ENCODE measurements around the gene CALN1.

DNA sequence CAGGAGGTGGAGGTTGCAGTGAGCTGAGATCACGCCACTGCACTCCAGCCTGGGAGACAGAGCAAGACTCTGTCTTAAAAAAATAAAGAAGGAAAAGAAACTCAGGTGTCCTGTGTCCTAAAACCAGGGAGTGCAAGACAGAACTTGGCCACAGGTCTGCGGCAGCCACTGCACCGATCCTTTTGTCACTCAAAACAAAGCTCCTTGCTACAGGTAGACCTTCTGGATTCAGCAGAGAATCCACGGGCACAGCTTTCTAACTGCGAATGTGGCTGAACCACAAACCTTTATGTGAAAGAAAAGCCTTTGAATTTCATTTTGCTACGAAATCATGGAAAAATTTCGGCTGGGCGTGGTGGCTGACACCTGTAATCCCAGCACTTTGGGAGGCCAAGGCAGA lies 634.9 kb downstream of the CALN1 start:
- TF ChIP-seq, protein P1, sequence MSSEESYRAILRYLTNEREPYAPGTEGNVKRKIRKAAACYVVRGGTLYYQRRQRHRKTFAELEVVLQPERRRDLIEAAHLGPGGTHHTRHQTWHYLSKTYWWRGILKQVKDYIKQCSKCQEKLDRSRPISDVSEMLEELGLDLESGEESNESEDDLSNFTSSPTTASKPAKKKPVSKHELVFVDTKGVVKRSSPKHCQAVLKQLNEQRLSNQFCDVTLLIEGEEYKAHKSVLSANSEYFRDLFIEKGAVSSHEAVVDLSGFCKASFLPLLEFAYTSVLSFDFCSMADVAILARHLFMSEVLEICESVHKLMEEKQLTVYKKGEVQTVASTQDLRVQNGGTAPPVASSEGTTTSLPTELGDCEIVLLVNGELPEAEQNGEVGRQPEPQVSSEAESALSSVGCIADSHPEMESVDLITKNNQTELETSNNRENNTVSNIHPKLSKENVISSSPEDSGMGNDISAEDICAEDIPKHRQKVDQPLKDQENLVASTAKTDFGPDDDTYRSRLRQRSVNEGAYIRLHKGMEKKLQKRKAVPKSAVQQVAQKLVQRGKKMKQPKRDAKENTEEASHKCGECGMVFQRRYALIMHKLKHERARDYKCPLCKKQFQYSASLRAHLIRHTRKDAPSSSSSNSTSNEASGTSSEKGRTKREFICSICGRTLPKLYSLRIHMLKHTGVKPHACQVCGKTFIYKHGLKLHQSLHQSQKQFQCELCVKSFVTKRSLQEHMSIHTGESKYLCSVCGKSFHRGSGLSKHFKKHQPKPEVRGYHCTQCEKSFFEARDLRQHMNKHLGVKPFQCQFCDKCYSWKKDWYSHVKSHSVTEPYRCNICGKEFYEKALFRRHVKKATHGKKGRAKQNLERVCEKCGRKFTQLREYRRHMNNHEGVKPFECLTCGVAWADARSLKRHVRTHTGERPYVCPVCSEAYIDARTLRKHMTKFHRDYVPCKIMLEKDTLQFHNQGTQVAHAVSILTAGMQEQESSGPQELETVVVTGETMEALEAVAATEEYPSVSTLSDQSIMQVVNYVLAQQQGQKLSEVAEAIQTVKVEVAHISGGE (tag by site-specific recombination; conservative IDR thresholded peaks at IDR 0.05; ENCODE audit: low read depth), result no peak
- TF ChIP-seq, protein P2, sequence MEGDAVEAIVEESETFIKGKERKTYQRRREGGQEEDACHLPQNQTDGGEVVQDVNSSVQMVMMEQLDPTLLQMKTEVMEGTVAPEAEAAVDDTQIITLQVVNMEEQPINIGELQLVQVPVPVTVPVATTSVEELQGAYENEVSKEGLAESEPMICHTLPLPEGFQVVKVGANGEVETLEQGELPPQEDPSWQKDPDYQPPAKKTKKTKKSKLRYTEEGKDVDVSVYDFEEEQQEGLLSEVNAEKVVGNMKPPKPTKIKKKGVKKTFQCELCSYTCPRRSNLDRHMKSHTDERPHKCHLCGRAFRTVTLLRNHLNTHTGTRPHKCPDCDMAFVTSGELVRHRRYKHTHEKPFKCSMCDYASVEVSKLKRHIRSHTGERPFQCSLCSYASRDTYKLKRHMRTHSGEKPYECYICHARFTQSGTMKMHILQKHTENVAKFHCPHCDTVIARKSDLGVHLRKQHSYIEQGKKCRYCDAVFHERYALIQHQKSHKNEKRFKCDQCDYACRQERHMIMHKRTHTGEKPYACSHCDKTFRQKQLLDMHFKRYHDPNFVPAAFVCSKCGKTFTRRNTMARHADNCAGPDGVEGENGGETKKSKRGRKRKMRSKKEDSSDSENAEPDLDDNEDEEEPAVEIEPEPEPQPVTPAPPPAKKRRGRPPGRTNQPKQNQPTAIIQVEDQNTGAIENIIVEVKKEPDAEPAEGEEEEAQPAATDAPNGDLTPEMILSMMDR (tag by site-specific recombination; IDR thresholded peaks at IDR 0.05), result no peak
- no peak for TF ChIP-seq ZNF658 (tag by site-specific recombination; IDR thresholded peaks at IDR 0.05)
- no peak for TF ChIP-seq ZNF121 (tag by site-specific recombination; IDR thresholded peaks at IDR 0.05)
- TF ChIP-seq ZNF302 (tag by site-specific recombination; IDR thresholded peaks at IDR 0.05; ENCODE audit: low read depth), result no peak
- no peak for TF ChIP-seq RBAK (tag by site-specific recombination; IDR thresholded peaks at IDR 0.05)
- no peak for TF ChIP-seq ZNF549 (tag by site-specific recombination; IDR thresholded peaks at IDR 0.05)
- no peak for TF ChIP-seq ZBTB21 (tag by site-specific recombination; IDR thresholded peaks at IDR 0.05)
- no peak for TF ChIP-seq ZBTB7A (tag by site-specific recombination; IDR thresholded peaks at IDR 0.05; ENCODE audit: low read depth)
- TF ChIP-seq ELK4 (IDR thresholded peaks at IDR 0.05; ENCODE audit: borderline replicate concordance, low read depth, low read length), result no peak
- TF ChIP-seq ZIC2 (tag by site-specific recombination; IDR thresholded peaks at IDR 0.05), result no peak
- no peak for TF ChIP-seq ZNF223 (tag by site-specific recombination; IDR thresholded peaks at IDR 0.05)
